Measurements from ENCODE around the gene CREM.
"Not testable (repeated sequence)": the region's sequence is repeated elsewhere in the genome, so short reads cannot be mapped to it uniquely, and the experiment has no call there.

CREM gene

GRCh38 chr10:35195361-35196306, 69.0 kb downstream of the CREM start:
- peak; percentile 12 for DNase-seq

- no peak for DNase-seq
Observed at GRCh38 chr10:35200487-35200886, 73.8 kb downstream of the CREM start.

- DNase-seq: no peak
Observed at GRCh38 chr10:35201234-35201633, 74.6 kb downstream of the CREM start.

- DNase-seq: no peak
Observed at GRCh38 chr10:35202050-35202449, 75.4 kb downstream of the CREM start.

- DNase-seq: no peak
Observed at GRCh38 chr10:35203745-35204144, 77.1 kb downstream of the CREM start.

GRCh38 chr10:35204650-35205319, 78.1 kb downstream of the CREM start:
- DNase-seq: no peak

- DNase-seq: no peak
Observed at GRCh38 chr10:35206274-35206673, 79.6 kb downstream of the CREM start.

GRCh38 chr10:35208536-35208935, 81.9 kb downstream of the CREM start:
- DNase-seq: no peak

GRCh38 chr10:35208949-35209613, 82.4 kb downstream of the CREM start:
- DNase-seq: no peak

- DNase-seq: no peak
Observed at GRCh38 chr10:35210961-35211360, 84.3 kb downstream of the CREM start.

- DNase-seq: no peak
Observed at GRCh38 chr10:35211390-35211789, 84.7 kb downstream of the CREM start.

- DNase-seq: no peak
Observed at GRCh38 chr10:35212856-35213255, 86.2 kb downstream of the CREM start.

- no peak for DNase-seq
Observed at GRCh38 chr10:35213699-35214098, 87.1 kb downstream of the CREM start.

- no peak for DNase-seq
Observed at GRCh38 chr10:35214607-35215020, 88.0 kb downstream of the CREM start.

- DNase-seq: no peak
Observed at GRCh38 chr10:35215107-35215506, 88.5 kb downstream of the CREM start.

- DNase-seq: no peak
Observed at GRCh38 chr10:35216303-35216905, 89.8 kb downstream of the CREM start.

- DNase-seq: not testable (repeated sequence)
Observed at GRCh38 chr10:35216956-35217355, 90.3 kb downstream of the CREM start.

- no peak for DNase-seq
Observed at GRCh38 chr10:35217455-35217854, 90.8 kb downstream of the CREM start.

- peak; percentile 15 for DNase-seq
Observed at GRCh38 chr10:35218339-35218955, 91.8 kb downstream of the CREM start.

- DNase-seq: no peak
Observed at GRCh38 chr10:35219292-35219691, 92.6 kb downstream of the CREM start.

GRCh38 chr10:35219891-35220890, 93.5 kb downstream of the CREM start:
- no peak for DNase-seq
